ENCODE measurements around the gene OR8U1. TPM values are rescaled to one million over a fixed set of nuclear protein-coding genes. Genes with fewer than 3 reads are reported as not detected.

The OR8U1 gene
- total and polyA plus RNA-seq, 9 donors = not detected

- H3K9me3 ChIP-seq = no peaks in the 10 kb centered on the region
- intact Hi-C loops (cut with DNase I) = no loop called here
- H3K36me3 ChIP-seq = no peaks in the 10 kb centered on the region
- no peak for DNase-seq
- H3K27ac ChIP-seq = no peak within 1 kb of the TSS
- no peak for TF ChIP-seq EP300 (IDR thresholded peaks at IDR 0.05)
- TF ChIP-seq POLR2A (IDR thresholded peaks at IDR 0.05) = no peak
- no peak for TF ChIP-seq CTCF (IDR thresholded peaks at IDR 0.05)
- H3K4me3 ChIP-seq = no peak within 1 kb of the TSS
- H3K4me1 ChIP-seq (ENCODE audit: insufficient read depth) = no peaks in the 10 kb centered on the region
- 83 to 95% (median 94%) methylated on average over 1 of the region's 1 CpG for WGBS, 3 donors
- no peaks in the 10 kb centered on the region for H3K27me3 ChIP-seq
Measured at GRCh38 chr11:56345739-56346138, 29.7 kb upstream of the OR8U1 start, which contains the start of gene OR8K1. Gene OR8K1 (plus strand): TSS chr11:56346039. CDS start chr11:56346039, 0 bp downstream.

GRCh38 chr11:56353991-56354390 is 21.4 kb upstream of the OR8U1 start, which contains the start of gene OR8J1:
Gene OR8J1 (plus strand): TSS chr11:56354291. CDS start chr11:56360247, 5,956 bp downstream.
- Histone ChIP-seq H3K4me3 (no peak within 1 kb of the TSS), H3K27ac (no peak within 1 kb of the TSS), H3K27me3 (peaks cover 2% of the 10 kb centered on the region), H3K36me3 (no peaks in the 10 kb centered on the region), H3K9me3 (no peaks in the 10 kb centered on the region), H3K4me1 (ENCODE audit: insufficient read depth) (no peaks in the 10 kb centered on the region)
- intact Hi-C loops (cut with DNase I) = no loop called here
- no peak for DNase-seq
- TF ChIP-seq POLR2A (IDR thresholded peaks at IDR 0.05) (no peak), CTCF (IDR thresholded peaks at IDR 0.05) (no peak), EP300 (IDR thresholded peaks at IDR 0.05) (no peak)
- WGBS, 3 donors = 59 to 79% (median 71%) methylated on average over 2 of the region's 2 CpGs

GRCh38 chr11:56380120-56380519 is 4.7 kb downstream of the OR8U1 start:
- Histone ChIP-seq H3K27ac (no peak overlapping the region), H3K36me3 (no peaks in the 10 kb centered on the region), H3K4me3 (no peak overlapping the region), H3K9me3 (no peaks in the 10 kb centered on the region), H3K4me1 (ENCODE audit: insufficient read depth) (no peaks in the 10 kb centered on the region), H3K27me3 (no peaks in the 10 kb centered on the region)
- 73 to 77% (median 74%) methylated on average over 2 of the region's 2 CpGs for WGBS, 3 donors
- DNase-seq = no peak
- intact Hi-C loops (cut with DNase I) = no loop called here
- no peak for TF ChIP-seq CTCF (IDR thresholded peaks at IDR 0.05)
- TF ChIP-seq EP300 (IDR thresholded peaks at IDR 0.05) = no peak
- TF ChIP-seq POLR2A (IDR thresholded peaks at IDR 0.05) = no peak

DNA sequence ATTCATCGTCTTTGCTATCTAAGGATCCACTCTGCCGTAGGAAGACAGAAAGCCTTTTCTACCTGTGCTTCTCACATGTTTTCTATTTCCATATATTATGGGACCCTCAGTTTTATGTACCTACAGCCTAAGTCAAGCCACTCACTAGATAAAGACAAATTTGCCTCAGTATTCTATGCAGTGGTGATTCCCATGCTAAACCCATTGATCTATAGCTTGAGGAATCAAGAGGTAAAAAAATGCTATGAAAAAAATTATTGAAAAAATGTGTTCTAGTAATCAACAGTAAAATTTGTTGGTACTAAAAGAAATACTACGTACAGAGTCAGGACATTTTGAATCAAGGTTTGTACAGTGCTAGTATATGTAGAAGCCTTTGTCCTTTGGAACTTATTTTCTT is 19.0 kb downstream of the OR8U1 start:
- no peaks in the 10 kb centered on the region for H3K4me1 ChIP-seq (ENCODE audit: insufficient read depth)
- intact Hi-C loops (cut with DNase I) = no loop called here

More for the DNA sequence above, 19.0 kb downstream of the OR8U1 start:
- Histone ChIP-seq H3K27ac (no peak overlapping the region), H3K27me3 (no peaks in the 10 kb centered on the region), H3K4me3 (no peak overlapping the region), H3K9me3 (no peaks in the 10 kb centered on the region), H3K36me3 (no peaks in the 10 kb centered on the region)
- no peak for TF ChIP-seq CTCF (IDR thresholded peaks at IDR 0.05)
- TF ChIP-seq POLR2A (IDR thresholded peaks at IDR 0.05) = no peak
- no peak for TF ChIP-seq EP300 (IDR thresholded peaks at IDR 0.05)
- 82 to 86% (median 84%) methylated on average over 3 of the region's 3 CpGs for WGBS, 3 donors
- DNase-seq = no peak

All from ovary (tissue), 9 donors.